Small intestine (tissue), 16 donors: Measurements from ENCODE around the gene HCRTR1. TPM values are rescaled to one million over a fixed set of nuclear protein-coding genes. Genes with fewer than 3 reads are reported as not detected.

Experiments used
- DNase-seq, 2 donors: peaks; one replicate each; pipeline versions ENCODE4 v3.0.0 to v3.0.0-alpha.2; 2013
- FAIRE-seq: peaks from 2 replicates; lab custom pipeline; 2012; peaks lifted over from hg19 to GRCh38; lab: Jason Lieb, UNC
- H3K27ac ChIP-seq, 3 donors: one replicate each; pipeline ENCODE4 v1.5.1; 2013; ENCODE audit warnings: low read length in 2 of 3, mild to moderate bottlenecking in 2 of 3, control low read depth in 1 of 3, inconsistent platforms in 1 of 3, low read depth in 1 of 3, moderate library complexity in 1 of 3
- H3K27me3 ChIP-seq, 3 donors: one replicate each; pipeline ENCODE4 v1.6.1; 2013; ENCODE audit warnings: low read length in 3 of 3, inconsistent platforms in 1 of 3; ENCODE audit not compliant: control insufficient read depth in 3 of 3, insufficient read depth in 3 of 3
- H3K36me3 ChIP-seq, 3 donors: one replicate each; pipeline ENCODE4 v1.6.1; 2013; ENCODE audit warnings: low read length in 3 of 3, inconsistent platforms in 1 of 3, low read depth in 1 of 3, mild to moderate bottlenecking in 1 of 3, moderate library complexity in 1 of 3; ENCODE audit not compliant: control insufficient read depth in 3 of 3, insufficient read depth in 2 of 3
- H3K4me1 ChIP-seq, 3 donors: one replicate each; pipeline ENCODE4 v1.6.1; 2013; ENCODE audit warnings: low read length in 2 of 3, inconsistent platforms in 1 of 3, low read depth in 1 of 3, mild to moderate bottlenecking in 1 of 3, moderate library complexity in 1 of 3; ENCODE audit not compliant: control insufficient read depth in 3 of 3, insufficient read depth in 2 of 3
- H3K4me3 ChIP-seq, 3 donors: one replicate each; pipeline ENCODE4 v1.5.1; 2013; ENCODE audit warnings: low read length in 3 of 3, control low read depth in 1 of 3, inconsistent platforms in 1 of 3, low read depth in 1 of 3, mild to moderate bottlenecking in 1 of 3, moderate library complexity in 1 of 3
- H3K9me3 ChIP-seq, 2 donors: one replicate each; pipeline ENCODE4 v1.6.1; 2013; ENCODE audit warnings: low read depth in 1 of 2, low read length in 1 of 2; ENCODE audit not compliant: control insufficient read depth in 2 of 2, insufficient read depth in 1 of 2
- WGBS, 3 donors: extraction: QIAGEN DNeasy Blood & Tissue Kit; methylation state at CpG; one replicate each; pipeline ENCODE4 v1.1.7; 2013; 5-methylcytosine and 5-hydroxymethylcytosine counted together
- long read RNA-seq, 10 donors: transcript quantifications; one replicate each; lab custom pipeline, GENCODE V29; 2026
- polyA plus RNA-seq, 4 donors: library from polyadenylated mRNA; stranded (reverse) in 3 of 4; unstranded in 1 of 4; fragments of 200-250 nt in 3 of 4; fragments of 120-200 nt in 1 of 4; gene quantifications; one replicate each; pipeline versions ENCODE4 v1.2.1 to v1.2.3, GENCODE V29; 2013
- donor health status: healthy with polysubstance abuse.
- donor health status: control.
- donor health status: control.
- donor health status: Bipolar disorder and iron deficiency.
- donor health status: healthy.

The HCRTR1 gene
- polyA plus RNA-seq, result under 1 TPM in 2 of 4 donors, not detected in 2; 0.06 to 0.10 TPM
- long read RNA-seq, donor 1, result 0 reads
- long read RNA-seq, donor 2, result 0 reads
- long read RNA-seq, donor 3, result 0 reads
- long read RNA-seq, donor 4, result 0 reads
- long read RNA-seq, donor 5, result 0 reads
- long read RNA-seq, donor 6, result 0 reads
- long read RNA-seq, donor 7, result 0 reads
- long read RNA-seq, donor 8, result 0 reads
- long read RNA-seq, donor 9, result 0 reads
- long read RNA-seq, donor 10, result 0 reads

- DNase-seq (peak in 1 of 2 donors; percentile 21), FAIRE-seq (no peak)
- Histone ChIP-seq H3K27ac (no peak within 1 kb of the TSS), H3K27me3 (peaks cover 0 to 13% (median 3%) of the 10 kb centered on the region in 3 donors), H3K4me1 (peaks cover 2 to 8% (median 4%) of the 10 kb centered on the region in 3 donors), H3K9me3 (no peaks in the 10 kb centered on the region), H3K36me3 (no peaks in the 10 kb centered on the region), H3K4me3 (peak within 1 kb of the TSS in 2 of 3 donors; percentile 37 to 50)
- WGBS, 3 donors, result 6 to 10% (median 8%) methylated on average over 20 to 48 of the region's 48 CpGs
Measured at GRCh38 chr1:31617218-31617915, at the start of gene HCRTR1. Gene HCRTR1 (plus strand): TSS chr1:31617689. CDS start chr1:31619193, 1,504 bp downstream.

- H3K27me3 ChIP-seq, result no peaks in the 10 kb centered on the region
- FAIRE-seq, result no peak
- no peaks in the 10 kb centered on the region for H3K9me3 ChIP-seq
- H3K27ac ChIP-seq, result no peak overlapping the region
- whole genome bisulfite sequencing, 3 donors, result 83 to 93% (median 92%) methylated on average over 10 of the region's 10 CpGs
- DNase-seq, result no peak
- peaks cover 0 to 2% (median 0%) of the 10 kb centered on the region in 3 donors for H3K36me3 ChIP-seq
- H3K4me3 ChIP-seq, result no peak overlapping the region
- H3K4me1 ChIP-seq, result peaks cover 2 to 28% (median 6%) of the 10 kb centered on the region in 3 donors
Measured at GRCh38 chr1:31567956-31568570, 49.4 kb upstream of the HCRTR1 start.

GRCh38 chr1:31568895-31569595, 48.4 kb upstream of the HCRTR1 start:
- Histone ChIP-seq H3K27ac (no peak overlapping the region), H3K4me3 (no peak overlapping the region), H3K36me3 (peaks cover 0 to 2% (median 0%) of the 10 kb centered on the region in 3 donors), H3K27me3 (no peaks in the 10 kb centered on the region), H3K4me1 (peaks cover 3 to 27% (median 7%) of the 10 kb centered on the region in 3 donors), H3K9me3 (no peaks in the 10 kb centered on the region)
- FAIRE-seq, result no peak
- DNase-seq, result no peak
- WGBS, 3 donors, result 72 to 83% (median 80%) methylated on average over 11 of the region's 11 CpGs

GRCh38 chr1:31569596-31570173, 47.8 kb upstream of the HCRTR1 start:
- H3K27me3 ChIP-seq, result no peaks in the 10 kb centered on the region
- peaks cover 3 to 28% (median 4%) of the 10 kb centered on the region in 3 donors for H3K4me1 ChIP-seq
- H3K4me3 ChIP-seq, result no peak overlapping the region
- FAIRE-seq, result no peak
- WGBS, 3 donors, result 83 to 90% (median 88%) methylated on average over 13 of the region's 13 CpGs
- H3K27ac ChIP-seq, result no peak overlapping the region
- H3K9me3 ChIP-seq, result no peaks in the 10 kb centered on the region
- DNase-seq, result no peak
- H3K36me3 ChIP-seq, result peaks cover 0 to 2% (median 0%) of the 10 kb centered on the region in 3 donors

- H3K27ac ChIP-seq, result no peak overlapping the region
- no peaks in the 10 kb centered on the region for H3K9me3 ChIP-seq
- peaks cover 5 to 32% (median 9%) of the 10 kb centered on the region in 3 donors for H3K4me1 ChIP-seq
- peaks cover 0 to 2% (median 0%) of the 10 kb centered on the region in 3 donors for H3K36me3 ChIP-seq
- H3K4me3 ChIP-seq, result no peak overlapping the region
- no peaks in the 10 kb centered on the region for H3K27me3 ChIP-seq
- WGBS, 3 donors, result 86 to 95% (median 91%) methylated on average over 11 of the region's 11 CpGs
- no peak for FAIRE-seq
- no peak for DNase-seq
Measured at GRCh38 chr1:31570228-31570627, 47.3 kb upstream of the HCRTR1 start.

- Histone ChIP-seq H3K4me1 (peaks cover 7 to 39% (median 10%) of the 10 kb centered on the region in 3 donors), H3K36me3 (peaks cover 0 to 2% (median 0%) of the 10 kb centered on the region in 3 donors), H3K4me3 (no peak overlapping the region), H3K9me3 (no peaks in the 10 kb centered on the region), H3K27me3 (no peaks in the 10 kb centered on the region), H3K27ac (no peak overlapping the region)
- DNase-seq (no peak), FAIRE-seq (no peak)
- 65 to 82% (median 71%) methylated on average over 1 of the region's 1 CpG for WGBS, 3 donors
Measured at GRCh38 chr1:31570906-31571305, 46.6 kb upstream of the HCRTR1 start.

GRCh38 chr1:31571340-31572295, 45.9 kb upstream of the HCRTR1 start:
- FAIRE-seq, result no peak
- Histone ChIP-seq H3K27ac (no peak overlapping the region), H3K36me3 (peaks cover 0 to 2% (median 0%) of the 10 kb centered on the region in 3 donors), H3K9me3 (no peaks in the 10 kb centered on the region), H3K27me3 (no peaks in the 10 kb centered on the region), H3K4me3 (no peak overlapping the region), H3K4me1 (peaks cover 9 to 45% (median 10%) of the 10 kb centered on the region in 3 donors)
- DNase-seq, result no peak
- 80 to 87% (median 84%) methylated on average over 14 of the region's 14 CpGs for WGBS, 3 donors
